Fibroblast of lung (primary cell): ENCODE measurements around the gene SLC35E1. TPM values are rescaled to one million over a fixed set of nuclear protein-coding genes. Genes with fewer than 3 reads are reported as not detected.
A peak's percentile ranks its signal among the peaks of the same experiment; 100 is the strongest.

Experiments used
- DNase-seq, 2 donors: peaks; one replicate each; pipeline versions ENCODE4 v3.0.0 to v3.0.0-alpha.2; 2010; ENCODE audit warnings: low read depth in 2 of 2
- H2AFZ ChIP-seq: 2 replicates; pipeline ENCODE4 v1.5.1; 2012; ENCODE audit warnings: low read length, control low read depth, inconsistent platforms
- H3K27ac ChIP-seq: 2 replicates; pipeline ENCODE4 v1.5.1; 2011; ENCODE audit warnings: low read length, control low read depth; ENCODE audit not compliant: insufficient read depth
- H3K27me3 ChIP-seq: 2 replicates; pipeline ENCODE4 v1.5.1; 2011; ENCODE audit warnings: mild to moderate bottlenecking, low read length; ENCODE audit not compliant: control insufficient read depth, insufficient read depth
- H3K36me3 ChIP-seq: 2 replicates; pipeline ENCODE4 v1.5.1; 2011; ENCODE audit warnings: low read length; ENCODE audit not compliant: control insufficient read depth, insufficient read depth
- H3K4me1 ChIP-seq: 2 replicates; pipeline ENCODE4 v1.5.1; 2011; ENCODE audit warnings: low read length; ENCODE audit not compliant: control insufficient read depth, insufficient read depth; ENCODE audit errors: extremely low read depth
- H3K4me2 ChIP-seq: 2 replicates; pipeline ENCODE4 v1.5.1; 2011; ENCODE audit warnings: low read length, control low read depth; ENCODE audit not compliant: insufficient read depth; ENCODE audit errors: extremely low read depth
- H3K4me3 ChIP-seq, 4 experiments: fragments of 200-600 bp in 1 of 4; sonication (generic) in 1 of 4; replicated peaks in 1 of 4; 2 replicates each; pipeline ENCODE4 v1.5.1; 2011 to 2016; ENCODE audit warnings: low read length in 4 of 4, low read depth in 3 of 4, mild to moderate bottlenecking in 3 of 4, control low read depth in 2 of 4, inconsistent platforms in 1 of 4, mixed read lengths in 1 of 4; ENCODE audit not compliant: insufficient read depth in 1 of 4; ENCODE audit errors: control extremely low read depth in 1 of 4
- H3K79me2 ChIP-seq: 2 replicates; pipeline ENCODE4 v1.5.1; 2012; ENCODE audit warnings: mild to moderate bottlenecking, low read length, inconsistent platforms; ENCODE audit not compliant: control insufficient read depth, insufficient read depth
- H3K9ac ChIP-seq: 2 replicates; pipeline ENCODE4 v1.5.1; 2011; ENCODE audit warnings: mild to moderate bottlenecking, low read length, control low read depth; ENCODE audit not compliant: insufficient read depth
- H3K9me3 ChIP-seq: 2 replicates; pipeline ENCODE4 v1.5.1; 2012; ENCODE audit warnings: low read depth, low read length; ENCODE audit not compliant: control insufficient read depth, insufficient read depth
- H4K20me1 ChIP-seq: 2 replicates; pipeline ENCODE4 v1.5.1; 2011; ENCODE audit warnings: low read length; ENCODE audit not compliant: control insufficient read depth, insufficient read depth; ENCODE audit errors: extremely low read depth
- EZH2 ChIP-seq: IDR thresholded peaks from 2 replicates; pipeline ENCODE4 v1.5.1; 2012; ENCODE audit warnings: low read length, control low read depth, mild to moderate bottlenecking; ENCODE audit errors: missing control alignments
- polyA plus RNA-seq, 2 donors: library from polyadenylated mRNA; depleted of rRNA in 1 of 2; stranded (reverse) in 1 of 2; unstranded in 1 of 2; fragments of >200 nt; gene quantifications; 2 replicates each; pipeline ENCODE4 v1.2.1, GENCODE V29; 2011 to 2012; ENCODE audit warnings: missing spikeins in 1 of 2
- total RNA-seq: library from RNA; depleted of rRNA; stranded (reverse); fragments of >200 nt; gene quantifications from 2 replicates; pipeline ENCODE4 v1.2.1, GENCODE V29; 2014
- TF ChIP-seq, protein P1 (sequence below), 2 donors: IDR thresholded peaks in 1 of 2; conservative IDR thresholded peaks in 1 of 2; 1 replicate in 1 of 2; 2 replicates in 1 of 2; pipeline ENCODE4 v1.5.1; 2011 to 2012; ENCODE audit warnings: low read length in 2 of 2, control low read depth in 1 of 2, inconsistent platforms in 1 of 2, low read depth in 1 of 2, mild to moderate bottlenecking in 1 of 2

Gene SLC35E1
- total and polyA plus RNA-seq, 2 donors (not counting 1 experiment from before 2014, with no cell fraction given): 19.0 to 36.1 TPM

DNA sequence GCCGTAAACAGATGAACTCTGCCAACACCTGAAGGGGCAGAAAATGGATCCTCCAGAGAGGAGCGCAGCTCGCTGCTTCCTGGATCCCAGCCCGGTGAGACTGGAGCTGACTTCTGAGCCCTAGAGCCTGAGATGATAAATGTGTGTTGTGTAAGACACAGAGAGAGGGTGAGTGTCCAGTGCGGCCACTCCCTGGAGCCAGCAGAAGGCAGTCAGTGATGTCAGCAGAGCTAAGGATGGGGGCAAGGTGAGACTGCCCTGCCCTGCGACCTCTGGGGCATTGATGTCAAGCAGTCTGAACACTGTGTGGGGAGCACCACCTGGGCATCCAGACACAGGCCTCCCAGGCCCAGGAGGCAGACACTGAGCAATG, 9.7 kb upstream of the SLC35E1 start:
- H3K27me3 ChIP-seq: no peaks in the 10 kb centered on the region
- H3K9me3 ChIP-seq: no peaks in the 10 kb centered on the region
- no peak overlapping the region for H3K27ac ChIP-seq
- no peak overlapping the region for H3K9ac ChIP-seq
- peak in 1 of 2 donors; percentile 31 for DNase-seq
- peaks cover 10% of the 10 kb centered on the region for H3K36me3 ChIP-seq
- peaks cover 86% of the 10 kb centered on the region for H3K79me2 ChIP-seq
- H4K20me1 ChIP-seq: peaks cover 3% of the 10 kb centered on the region
- H3K4me1 ChIP-seq: peaks cover 14% of the 10 kb centered on the region
- H3K4me3 ChIP-seq: no peak overlapping the region
- TF ChIP-seq, protein P1, sequence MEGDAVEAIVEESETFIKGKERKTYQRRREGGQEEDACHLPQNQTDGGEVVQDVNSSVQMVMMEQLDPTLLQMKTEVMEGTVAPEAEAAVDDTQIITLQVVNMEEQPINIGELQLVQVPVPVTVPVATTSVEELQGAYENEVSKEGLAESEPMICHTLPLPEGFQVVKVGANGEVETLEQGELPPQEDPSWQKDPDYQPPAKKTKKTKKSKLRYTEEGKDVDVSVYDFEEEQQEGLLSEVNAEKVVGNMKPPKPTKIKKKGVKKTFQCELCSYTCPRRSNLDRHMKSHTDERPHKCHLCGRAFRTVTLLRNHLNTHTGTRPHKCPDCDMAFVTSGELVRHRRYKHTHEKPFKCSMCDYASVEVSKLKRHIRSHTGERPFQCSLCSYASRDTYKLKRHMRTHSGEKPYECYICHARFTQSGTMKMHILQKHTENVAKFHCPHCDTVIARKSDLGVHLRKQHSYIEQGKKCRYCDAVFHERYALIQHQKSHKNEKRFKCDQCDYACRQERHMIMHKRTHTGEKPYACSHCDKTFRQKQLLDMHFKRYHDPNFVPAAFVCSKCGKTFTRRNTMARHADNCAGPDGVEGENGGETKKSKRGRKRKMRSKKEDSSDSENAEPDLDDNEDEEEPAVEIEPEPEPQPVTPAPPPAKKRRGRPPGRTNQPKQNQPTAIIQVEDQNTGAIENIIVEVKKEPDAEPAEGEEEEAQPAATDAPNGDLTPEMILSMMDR (conservative IDR thresholded peaks at IDR 0.05 in 1 of 2, IDR thresholded peaks at IDR 0.05 in 1 of 2; ENCODE audit: low read depth in 1 of 2, low read length in 2 of 2): no peak
- no peak for TF ChIP-seq EZH2
- no peak overlapping the region for H2AFZ ChIP-seq
- H3K4me2 ChIP-seq: no peak overlapping the region

DNA sequence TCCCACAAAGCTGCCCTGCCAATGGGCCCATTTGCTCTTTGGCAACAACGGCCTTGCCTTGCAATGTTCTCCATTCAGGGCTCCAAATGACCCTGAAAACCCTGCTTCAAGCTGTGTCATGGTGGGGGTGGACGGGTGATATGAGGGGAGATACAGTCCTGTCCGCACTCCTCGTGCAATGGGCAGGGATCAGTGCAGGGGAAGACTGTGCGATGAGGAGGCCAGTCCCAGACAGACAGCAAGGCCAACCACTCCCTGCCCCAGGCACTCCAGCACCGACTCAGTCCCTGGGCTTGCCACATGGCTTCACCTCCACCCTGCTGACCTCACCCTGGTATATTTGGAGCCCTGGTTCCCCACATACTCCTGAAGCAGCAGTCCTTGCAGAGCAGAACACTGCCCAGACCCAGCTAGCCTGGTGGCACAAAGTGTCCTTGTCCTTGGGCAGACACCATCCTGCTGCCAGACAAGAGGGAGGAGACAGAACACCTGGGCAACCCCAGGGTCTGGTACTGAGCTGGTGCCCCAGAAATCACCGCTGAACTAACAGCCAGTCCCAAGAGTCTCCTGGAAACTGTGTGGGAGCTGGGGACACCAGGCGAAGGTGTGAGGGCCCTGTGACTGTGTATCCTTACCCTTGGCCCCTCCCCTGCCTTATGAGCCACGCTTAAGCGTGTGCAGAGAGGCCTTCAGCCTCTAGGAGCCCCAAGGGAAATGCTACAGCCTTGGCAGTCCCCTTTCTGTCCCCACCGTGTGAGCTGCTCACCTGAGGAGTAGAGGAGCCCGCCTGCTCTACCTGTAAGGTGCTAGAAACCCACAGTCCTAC, 9.1 kb upstream of the SLC35E1 start:
- TF ChIP-seq EZH2: no peak
- TF ChIP-seq, protein P1 (conservative IDR thresholded peaks at IDR 0.05 in 1 of 2, IDR thresholded peaks at IDR 0.05 in 1 of 2; ENCODE audit: low read depth in 1 of 2, low read length in 2 of 2): no peak
- H3K9ac ChIP-seq: no peak overlapping the region
- no peak overlapping the region for H3K4me3 ChIP-seq
- no peak overlapping the region for H3K4me2 ChIP-seq
- peaks cover 12% of the 10 kb centered on the region for H3K36me3 ChIP-seq
- peaks cover 88% of the 10 kb centered on the region for H3K79me2 ChIP-seq
- H2AFZ ChIP-seq: no peak overlapping the region
- no peak for DNase-seq
- H3K9me3 ChIP-seq: no peaks in the 10 kb centered on the region
- H3K27ac ChIP-seq: peak overlapping the region; percentile 10
- no peaks in the 10 kb centered on the region for H3K27me3 ChIP-seq
- H4K20me1 ChIP-seq: peaks cover 3% of the 10 kb centered on the region
- peaks cover 14% of the 10 kb centered on the region for H3K4me1 ChIP-seq

DNA sequence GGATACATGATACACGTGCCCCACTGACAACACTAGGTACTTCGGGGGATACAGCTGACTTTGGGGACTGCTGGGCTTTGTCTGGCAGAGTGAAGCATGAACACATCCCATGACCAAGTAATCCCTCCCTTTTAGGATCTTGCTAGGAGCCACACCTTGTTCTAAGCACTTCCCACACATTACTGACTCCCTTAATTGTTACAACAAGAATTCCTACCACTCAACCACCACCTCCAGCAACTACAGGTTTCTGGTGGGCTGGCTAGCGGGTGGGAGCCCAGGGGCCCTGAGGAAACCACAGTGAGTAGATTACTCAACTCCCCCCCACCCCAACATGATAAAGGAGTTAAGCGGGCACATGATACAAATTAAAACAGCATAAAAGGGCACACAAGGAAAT, 7.2 kb upstream of the SLC35E1 start:
- Histone ChIP-seq H4K20me1 (peaks cover 3% of the 10 kb centered on the region), H3K27me3 (no peaks in the 10 kb centered on the region), H3K4me3 (no peak overlapping the region), H3K4me1 (peaks cover 13% of the 10 kb centered on the region), H3K9ac (no peak overlapping the region), H3K9me3 (no peaks in the 10 kb centered on the region), H3K27ac (no peak overlapping the region), H3K36me3 (peaks cover 22% of the 10 kb centered on the region), H2AFZ (no peak overlapping the region), H3K79me2 (peaks cover 89% of the 10 kb centered on the region), H3K4me2 (no peak overlapping the region)
- no peak for TF ChIP-seq EZH2
- TF ChIP-seq, protein P1 (conservative IDR thresholded peaks at IDR 0.05 in 1 of 2, IDR thresholded peaks at IDR 0.05 in 1 of 2; ENCODE audit: low read depth in 1 of 2, low read length in 2 of 2): no peak
- no peak for DNase-seq
